Ishikawa (cell line): ENCODE measurements around the gene CDRT4.

Experiments used
- CREB1 ChIP-seq: IDR thresholded peaks from 2 replicates; pipeline ENCODE4 v1.6.1; 2012; ENCODE audit warnings: low read depth
- NFIC ChIP-seq: IDR thresholded peaks from 2 replicates; pipeline ENCODE4 v1.6.1; 2012
- TEAD4 ChIP-seq: IDR thresholded peaks from 2 replicates; pipeline ENCODE4 v1.6.1; 2012
- TF ChIP-seq, protein P1 (sequence below): IDR thresholded peaks from 2 replicates; pipeline ENCODE4 v1.6.1; 2012; ENCODE audit warnings: low read depth, mild to moderate bottlenecking

GRCh38 chr17:15466131-15466530, 1.3 kb downstream of the CDRT4 start:
- TF ChIP-seq, protein P1, sequence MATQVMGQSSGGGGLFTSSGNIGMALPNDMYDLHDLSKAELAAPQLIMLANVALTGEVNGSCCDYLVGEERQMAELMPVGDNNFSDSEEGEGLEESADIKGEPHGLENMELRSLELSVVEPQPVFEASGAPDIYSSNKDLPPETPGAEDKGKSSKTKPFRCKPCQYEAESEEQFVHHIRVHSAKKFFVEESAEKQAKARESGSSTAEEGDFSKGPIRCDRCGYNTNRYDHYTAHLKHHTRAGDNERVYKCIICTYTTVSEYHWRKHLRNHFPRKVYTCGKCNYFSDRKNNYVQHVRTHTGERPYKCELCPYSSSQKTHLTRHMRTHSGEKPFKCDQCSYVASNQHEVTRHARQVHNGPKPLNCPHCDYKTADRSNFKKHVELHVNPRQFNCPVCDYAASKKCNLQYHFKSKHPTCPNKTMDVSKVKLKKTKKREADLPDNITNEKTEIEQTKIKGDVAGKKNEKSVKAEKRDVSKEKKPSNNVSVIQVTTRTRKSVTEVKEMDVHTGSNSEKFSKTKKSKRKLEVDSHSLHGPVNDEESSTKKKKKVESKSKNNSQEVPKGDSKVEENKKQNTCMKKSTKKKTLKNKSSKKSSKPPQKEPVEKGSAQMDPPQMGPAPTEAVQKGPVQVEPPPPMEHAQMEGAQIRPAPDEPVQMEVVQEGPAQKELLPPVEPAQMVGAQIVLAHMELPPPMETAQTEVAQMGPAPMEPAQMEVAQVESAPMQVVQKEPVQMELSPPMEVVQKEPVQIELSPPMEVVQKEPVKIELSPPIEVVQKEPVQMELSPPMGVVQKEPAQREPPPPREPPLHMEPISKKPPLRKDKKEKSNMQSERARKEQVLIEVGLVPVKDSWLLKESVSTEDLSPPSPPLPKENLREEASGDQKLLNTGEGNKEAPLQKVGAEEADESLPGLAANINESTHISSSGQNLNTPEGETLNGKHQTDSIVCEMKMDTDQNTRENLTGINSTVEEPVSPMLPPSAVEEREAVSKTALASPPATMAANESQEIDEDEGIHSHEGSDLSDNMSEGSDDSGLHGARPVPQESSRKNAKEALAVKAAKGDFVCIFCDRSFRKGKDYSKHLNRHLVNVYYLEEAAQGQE = no peak
- TF ChIP-seq CREB1 = no peak
- TF ChIP-seq NFIC = no peak
- no peak for TF ChIP-seq TEAD4
